HL-60 (cell line): ENCODE results near the gene TOGARAM1.
"Not testable (repeated sequence)": the region's sequence is repeated elsewhere in the genome, so short reads cannot be mapped to it uniquely, and the experiment has no call there.

Experiments used
- DNase-seq, 2 experiments: peaks; one replicate each; pipeline ENCODE4 v3.0.0-alpha.2; 2010 to 2020; ENCODE audit warnings: low read depth in 1 of 2, low spot score in 1 of 2
- H3K27ac ChIP-seq: fragments of 250-450 bp; sonication (Bioruptor Pico); replicated peaks from 2 replicates; pipeline ENCODE4 v1.5.1; 2020; ENCODE audit warnings: mild to moderate bottlenecking, moderate library complexity
- H3K27me3 ChIP-seq: fragments of 250-450 bp; sonication (Bioruptor Pico); 2 replicates; pipeline ENCODE4 v1.5.1; 2021; ENCODE audit warnings: mild to moderate bottlenecking, moderate library complexity; ENCODE audit not compliant: insufficient read depth, poor library complexity, severe bottlenecking
- H3K4me3 ChIP-seq: replicated peaks from 2 replicates; pipeline ENCODE4 v1.5.1; 2011; ENCODE audit warnings: mild to moderate bottlenecking, control low read depth, low read length; ENCODE audit not compliant: insufficient read depth
- GABPA ChIP-seq: IDR thresholded peaks from 2 replicates; pipeline ENCODE4 v1.6.1; 2012; ENCODE audit warnings: low read depth
- POLR2AphosphoS5 ChIP-seq: IDR thresholded peaks from 2 replicates; pipeline ENCODE4 v1.6.1; 2012; ENCODE audit warnings: low read depth
- SPI1 ChIP-seq: IDR thresholded peaks from 2 replicates; pipeline ENCODE4 v1.6.1; 2012; ENCODE audit warnings: low read depth, mild to moderate bottlenecking, borderline replicate concordance
- TF ChIP-seq, protein P1 (sequence below): IDR thresholded peaks from one replicate; pipeline ENCODE4 v1.5.1; 2011; ENCODE audit warnings: low read length, control low read depth, inconsistent platforms; ENCODE audit not compliant: insufficient read depth
- TF ChIP-seq, protein P2 (sequence below): IDR thresholded peaks from 2 replicates; pipeline ENCODE4 v1.6.1; 2012; ENCODE audit warnings: low read depth; ENCODE audit not compliant: insufficient replicate concordance

TOGARAM1 gene

DNA sequence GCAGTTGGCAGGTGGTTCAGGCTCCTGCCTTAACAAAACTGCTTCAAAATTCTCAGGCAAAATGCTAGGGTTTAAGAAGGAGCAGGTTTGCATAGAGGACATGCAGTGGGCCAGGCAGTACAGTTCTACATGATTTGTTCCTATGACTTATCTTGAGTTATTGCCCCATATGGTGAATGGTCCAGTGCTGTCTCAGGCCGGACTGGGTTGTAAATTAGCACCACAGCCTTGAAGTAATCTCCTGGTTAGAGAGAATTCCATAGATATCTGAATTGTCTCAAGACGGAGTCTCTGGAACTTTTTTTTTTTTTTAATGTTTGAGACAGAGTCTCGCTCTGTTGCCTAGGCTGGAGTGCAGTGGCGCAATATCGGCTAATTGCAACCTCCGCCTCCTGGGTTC is 110.1 kb downstream of the TOGARAM1 start:
- H3K4me3 ChIP-seq, result no peak overlapping the region
- H3K27me3 ChIP-seq, result no peaks in the 10 kb centered on the region
- no peak for DNase-seq
- no peak overlapping the region for H3K27ac ChIP-seq
- TF ChIP-seq, protein P1, sequence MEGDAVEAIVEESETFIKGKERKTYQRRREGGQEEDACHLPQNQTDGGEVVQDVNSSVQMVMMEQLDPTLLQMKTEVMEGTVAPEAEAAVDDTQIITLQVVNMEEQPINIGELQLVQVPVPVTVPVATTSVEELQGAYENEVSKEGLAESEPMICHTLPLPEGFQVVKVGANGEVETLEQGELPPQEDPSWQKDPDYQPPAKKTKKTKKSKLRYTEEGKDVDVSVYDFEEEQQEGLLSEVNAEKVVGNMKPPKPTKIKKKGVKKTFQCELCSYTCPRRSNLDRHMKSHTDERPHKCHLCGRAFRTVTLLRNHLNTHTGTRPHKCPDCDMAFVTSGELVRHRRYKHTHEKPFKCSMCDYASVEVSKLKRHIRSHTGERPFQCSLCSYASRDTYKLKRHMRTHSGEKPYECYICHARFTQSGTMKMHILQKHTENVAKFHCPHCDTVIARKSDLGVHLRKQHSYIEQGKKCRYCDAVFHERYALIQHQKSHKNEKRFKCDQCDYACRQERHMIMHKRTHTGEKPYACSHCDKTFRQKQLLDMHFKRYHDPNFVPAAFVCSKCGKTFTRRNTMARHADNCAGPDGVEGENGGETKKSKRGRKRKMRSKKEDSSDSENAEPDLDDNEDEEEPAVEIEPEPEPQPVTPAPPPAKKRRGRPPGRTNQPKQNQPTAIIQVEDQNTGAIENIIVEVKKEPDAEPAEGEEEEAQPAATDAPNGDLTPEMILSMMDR, result no peak
- TF ChIP-seq SPI1, result no peak
- TF ChIP-seq POLR2AphosphoS5, result no peak
- no peak for TF ChIP-seq GABPA
- TF ChIP-seq, protein P2, sequence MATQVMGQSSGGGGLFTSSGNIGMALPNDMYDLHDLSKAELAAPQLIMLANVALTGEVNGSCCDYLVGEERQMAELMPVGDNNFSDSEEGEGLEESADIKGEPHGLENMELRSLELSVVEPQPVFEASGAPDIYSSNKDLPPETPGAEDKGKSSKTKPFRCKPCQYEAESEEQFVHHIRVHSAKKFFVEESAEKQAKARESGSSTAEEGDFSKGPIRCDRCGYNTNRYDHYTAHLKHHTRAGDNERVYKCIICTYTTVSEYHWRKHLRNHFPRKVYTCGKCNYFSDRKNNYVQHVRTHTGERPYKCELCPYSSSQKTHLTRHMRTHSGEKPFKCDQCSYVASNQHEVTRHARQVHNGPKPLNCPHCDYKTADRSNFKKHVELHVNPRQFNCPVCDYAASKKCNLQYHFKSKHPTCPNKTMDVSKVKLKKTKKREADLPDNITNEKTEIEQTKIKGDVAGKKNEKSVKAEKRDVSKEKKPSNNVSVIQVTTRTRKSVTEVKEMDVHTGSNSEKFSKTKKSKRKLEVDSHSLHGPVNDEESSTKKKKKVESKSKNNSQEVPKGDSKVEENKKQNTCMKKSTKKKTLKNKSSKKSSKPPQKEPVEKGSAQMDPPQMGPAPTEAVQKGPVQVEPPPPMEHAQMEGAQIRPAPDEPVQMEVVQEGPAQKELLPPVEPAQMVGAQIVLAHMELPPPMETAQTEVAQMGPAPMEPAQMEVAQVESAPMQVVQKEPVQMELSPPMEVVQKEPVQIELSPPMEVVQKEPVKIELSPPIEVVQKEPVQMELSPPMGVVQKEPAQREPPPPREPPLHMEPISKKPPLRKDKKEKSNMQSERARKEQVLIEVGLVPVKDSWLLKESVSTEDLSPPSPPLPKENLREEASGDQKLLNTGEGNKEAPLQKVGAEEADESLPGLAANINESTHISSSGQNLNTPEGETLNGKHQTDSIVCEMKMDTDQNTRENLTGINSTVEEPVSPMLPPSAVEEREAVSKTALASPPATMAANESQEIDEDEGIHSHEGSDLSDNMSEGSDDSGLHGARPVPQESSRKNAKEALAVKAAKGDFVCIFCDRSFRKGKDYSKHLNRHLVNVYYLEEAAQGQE, result no peak

DNA sequence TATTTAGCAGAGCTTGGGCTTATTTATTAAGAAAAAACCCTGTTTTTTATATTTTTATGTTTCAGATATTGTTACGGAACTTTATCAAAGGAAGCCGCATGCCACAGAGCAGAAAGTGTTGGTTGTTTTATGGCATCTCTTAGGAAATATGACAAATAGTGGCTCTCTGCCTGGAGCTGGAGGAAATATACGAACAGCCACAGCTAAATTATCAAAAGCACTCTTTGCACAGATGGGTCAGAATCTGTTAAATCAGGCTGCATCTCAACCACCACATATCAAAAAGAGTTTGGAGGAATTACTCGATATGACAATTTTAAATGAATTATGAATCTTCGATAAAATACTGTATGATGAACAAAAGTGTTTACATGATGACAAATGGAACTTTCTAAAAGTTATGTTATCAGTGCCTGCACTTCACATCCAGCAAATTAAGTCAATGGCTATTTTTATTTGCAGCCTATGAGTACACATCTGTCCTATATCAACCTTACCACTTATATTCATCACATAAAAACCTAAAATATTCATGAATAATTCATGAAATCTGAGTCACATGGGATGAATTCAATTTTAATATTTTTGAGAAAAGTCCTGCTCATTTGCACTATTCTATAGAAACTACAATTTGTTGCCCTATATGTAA is 111.4 kb downstream of the TOGARAM1 start:
- Histone ChIP-seq H3K27me3 (no peaks in the 10 kb centered on the region), H3K27ac (no peak overlapping the region), H3K4me3 (no peak overlapping the region)
- DNase-seq, result no peak
- no peak for TF ChIP-seq SPI1
- TF ChIP-seq, protein P2, result no peak
- TF ChIP-seq GABPA, result no peak
- TF ChIP-seq POLR2AphosphoS5, result no peak
- TF ChIP-seq, protein P1, result no peak

DNA sequence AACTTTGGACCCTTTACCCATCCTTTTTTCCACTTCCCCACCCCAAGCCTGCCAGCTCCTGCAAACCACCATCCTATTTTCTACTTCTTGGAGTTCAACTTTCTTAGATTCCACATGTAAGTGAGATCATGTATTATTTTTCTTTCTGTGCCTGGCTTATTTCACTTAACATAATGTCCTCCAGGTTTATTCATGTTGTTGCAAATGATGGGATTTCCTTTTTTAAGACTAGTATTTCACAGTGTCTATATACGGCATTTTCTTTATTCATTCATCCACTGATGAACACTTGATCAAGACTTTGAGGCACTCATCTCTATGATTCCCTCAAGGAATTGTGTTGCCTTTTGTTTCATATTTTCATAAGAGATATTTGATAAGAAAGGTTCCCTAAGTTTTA is 116.3 kb downstream of the TOGARAM1 start:
- no peak overlapping the region for H3K4me3 ChIP-seq
- no peaks in the 10 kb centered on the region for H3K27me3 ChIP-seq
- DNase-seq, result no peak
- TF ChIP-seq, protein P2, result no peak
- TF ChIP-seq GABPA (no peak), SPI1 (no peak), POLR2AphosphoS5 (no peak)
- TF ChIP-seq, protein P1, result no peak
- H3K27ac ChIP-seq, result no peak overlapping the region

DNA sequence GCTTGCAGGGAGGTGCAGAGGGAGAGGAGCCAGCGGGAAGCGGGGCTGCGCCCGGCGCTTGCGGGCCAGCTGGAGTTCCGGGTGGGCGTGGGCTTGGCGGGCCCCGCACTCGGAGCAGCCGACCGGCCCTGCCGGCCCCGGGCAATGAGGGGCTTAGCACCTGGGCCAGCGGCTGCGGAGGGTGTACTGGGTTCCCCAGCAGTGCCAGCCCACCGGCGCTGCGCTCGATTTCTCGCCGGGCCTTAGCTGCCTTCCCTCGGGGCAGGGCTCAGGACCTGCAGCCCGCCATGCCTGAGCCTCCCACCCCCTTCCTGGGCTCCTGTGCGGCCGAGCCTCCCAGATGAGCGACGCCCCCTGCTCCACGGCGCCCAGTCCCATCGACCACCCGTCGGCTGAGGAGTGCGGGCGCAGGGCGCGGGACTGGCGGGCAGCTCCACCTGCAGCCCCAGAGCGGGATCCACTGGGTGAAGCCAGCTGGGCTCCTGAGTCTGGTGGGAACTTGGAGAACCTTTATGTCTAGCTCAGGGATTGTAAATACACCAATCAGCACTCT is 118.5 kb downstream of the TOGARAM1 start:
- not testable (repeated sequence) for H3K4me3 ChIP-seq, H3K27me3 ChIP-seq, H3K27ac ChIP-seq, DNase-seq

DNA sequence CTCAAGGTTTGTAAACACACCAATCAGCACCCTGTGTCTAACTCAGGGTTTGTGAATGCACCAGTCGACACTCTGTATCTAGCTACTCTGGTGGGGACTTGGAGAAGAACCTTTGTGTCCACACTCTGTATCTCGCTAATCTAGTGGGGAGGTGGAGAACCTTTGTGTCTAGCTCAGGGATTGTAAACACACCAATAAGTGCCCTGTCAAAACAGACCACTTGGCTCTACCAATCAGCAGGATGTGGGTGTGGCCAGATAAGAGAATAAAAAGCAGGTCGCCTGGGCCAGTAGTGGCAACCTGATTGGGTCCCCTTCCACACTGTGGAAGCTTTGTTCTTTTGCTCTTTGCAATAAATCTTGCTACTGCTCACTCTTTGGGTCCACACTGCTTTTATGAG is 119.1 kb downstream of the TOGARAM1 start:
- DNase-seq, H3K27me3 ChIP-seq, H3K4me3 ChIP-seq, H3K27ac ChIP-seq: not testable (repeated sequence)
